Measurements from ENCODE around the gene STRN4.

DNA sequence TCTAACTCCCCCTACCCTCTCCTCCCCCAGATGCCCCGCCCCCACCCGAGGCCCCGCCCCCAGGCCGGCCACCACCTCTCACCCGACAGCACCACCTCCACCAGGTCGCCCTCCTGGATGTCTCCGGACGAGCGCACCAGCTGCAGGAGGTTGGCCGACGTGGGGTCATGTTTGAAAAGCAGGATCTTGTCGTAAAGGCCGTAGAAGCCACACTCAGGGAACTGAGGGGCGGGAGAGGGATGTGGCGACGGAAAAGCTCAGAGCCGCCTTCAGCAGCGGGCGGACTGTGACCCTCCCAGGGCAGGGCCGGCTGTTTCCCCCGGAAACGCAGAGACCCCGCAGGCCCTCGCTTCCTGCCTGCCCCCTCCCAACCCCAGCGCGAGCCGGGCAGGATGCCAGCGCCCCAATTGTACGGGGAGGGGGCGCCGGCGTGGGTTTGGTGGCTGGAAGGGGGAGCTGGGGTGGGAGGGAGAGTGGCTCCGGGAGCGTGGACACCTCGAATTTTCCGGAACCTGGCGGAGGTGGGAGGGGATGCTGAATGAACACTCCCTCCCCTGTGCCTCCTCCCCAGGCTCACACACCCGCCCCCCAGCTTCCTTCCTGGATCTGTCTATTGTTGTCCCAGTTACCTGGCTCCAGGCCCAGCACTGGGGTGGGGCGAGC is 32.3 kb downstream of the STRN4 start:
- no peak for TF ChIP-seq FOXM1 (IDR thresholded peaks at IDR 0.05; ENCODE audit: borderline replicate concordance)
- TF ChIP-seq ELF4 (IDR thresholded peaks at IDR 0.05), result no peak
- no peak for TF ChIP-seq TARDBP (IDR thresholded peaks at IDR 0.05)
- no peak for TF ChIP-seq SP1 (IDR thresholded peaks at IDR 0.05)
- no peak for TF ChIP-seq FOXK2 (IDR thresholded peaks at IDR 0.05)
- no peak for TF ChIP-seq SUZ12 (IDR thresholded peaks at IDR 0.05)
- TF ChIP-seq L3MBTL2 (conservative IDR thresholded peaks at IDR 0.05), result no peak
- TF ChIP-seq, protein P1, sequence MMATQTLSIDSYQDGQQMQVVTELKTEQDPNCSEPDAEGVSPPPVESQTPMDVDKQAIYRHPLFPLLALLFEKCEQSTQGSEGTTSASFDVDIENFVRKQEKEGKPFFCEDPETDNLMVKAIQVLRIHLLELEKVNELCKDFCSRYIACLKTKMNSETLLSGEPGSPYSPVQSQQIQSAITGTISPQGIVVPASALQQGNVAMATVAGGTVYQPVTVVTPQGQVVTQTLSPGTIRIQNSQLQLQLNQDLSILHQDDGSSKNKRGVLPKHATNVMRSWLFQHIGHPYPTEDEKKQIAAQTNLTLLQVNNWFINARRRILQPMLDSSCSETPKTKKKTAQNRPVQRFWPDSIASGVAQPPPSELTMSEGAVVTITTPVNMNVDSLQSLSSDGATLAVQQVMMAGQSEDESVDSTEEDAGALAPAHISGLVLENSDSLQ (IDR thresholded peaks at IDR 0.05), result no peak
- no peak for TF ChIP-seq ZNF384 (IDR thresholded peaks at IDR 0.05)
- no peak for TF ChIP-seq HDGF (IDR thresholded peaks at IDR 0.05; ENCODE audit: borderline replicate concordance)
- TF ChIP-seq ARNT (IDR thresholded peaks at IDR 0.05), result no peak
- no peak for TF ChIP-seq NFRKB (IDR thresholded peaks at IDR 0.05)
- no peak for TF ChIP-seq LEF1 (IDR thresholded peaks at IDR 0.05; ENCODE audit: borderline replicate concordance)
- TF ChIP-seq BHLHE40 (IDR thresholded peaks at IDR 0.05; ENCODE audit: borderline replicate concordance), result no peak
